DMS114 treated with DMSO at 0.1 percent for 48 hours (cell line): ENCODE measurements around the gene TMEM127.

Source experiments
- DNase-seq: peaks from one replicate; lab custom pipeline; 2025; ENCODE audit not compliant: unreplicated experiment; lab: John Stamatoyannopoulos, UW

TMEM127 gene

DNA sequence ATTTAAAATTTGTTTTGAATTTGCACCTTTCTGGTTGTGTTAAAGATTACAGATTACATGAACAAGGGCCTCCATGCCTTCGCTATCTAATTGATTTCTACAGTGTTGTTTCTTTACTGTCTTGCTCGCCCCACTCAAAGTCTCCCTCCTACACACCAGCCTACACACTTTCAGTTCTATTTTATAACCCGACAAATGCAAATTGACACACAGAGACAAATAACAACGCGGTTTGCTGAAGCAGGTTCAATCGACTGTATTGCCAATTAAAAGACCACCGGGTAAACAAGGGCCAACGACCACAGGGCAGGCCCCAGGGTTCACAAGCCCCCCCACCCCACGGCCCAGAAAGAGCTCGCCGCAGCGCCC lies 58.0 kb downstream of the TMEM127 start:
- DNase-seq: no peak

GRCh38 chr2:96207073-96207773 lies 58.6 kb downstream of the TMEM127 start:
- no peak for DNase-seq

- no peak for DNase-seq
Observed at GRCh38 chr2:96205888-96206287, 59.9 kb downstream of the TMEM127 start.

- no peak for DNase-seq
Observed at GRCh38 chr2:96204836-96205624, 60.8 kb downstream of the TMEM127 start.

DNA sequence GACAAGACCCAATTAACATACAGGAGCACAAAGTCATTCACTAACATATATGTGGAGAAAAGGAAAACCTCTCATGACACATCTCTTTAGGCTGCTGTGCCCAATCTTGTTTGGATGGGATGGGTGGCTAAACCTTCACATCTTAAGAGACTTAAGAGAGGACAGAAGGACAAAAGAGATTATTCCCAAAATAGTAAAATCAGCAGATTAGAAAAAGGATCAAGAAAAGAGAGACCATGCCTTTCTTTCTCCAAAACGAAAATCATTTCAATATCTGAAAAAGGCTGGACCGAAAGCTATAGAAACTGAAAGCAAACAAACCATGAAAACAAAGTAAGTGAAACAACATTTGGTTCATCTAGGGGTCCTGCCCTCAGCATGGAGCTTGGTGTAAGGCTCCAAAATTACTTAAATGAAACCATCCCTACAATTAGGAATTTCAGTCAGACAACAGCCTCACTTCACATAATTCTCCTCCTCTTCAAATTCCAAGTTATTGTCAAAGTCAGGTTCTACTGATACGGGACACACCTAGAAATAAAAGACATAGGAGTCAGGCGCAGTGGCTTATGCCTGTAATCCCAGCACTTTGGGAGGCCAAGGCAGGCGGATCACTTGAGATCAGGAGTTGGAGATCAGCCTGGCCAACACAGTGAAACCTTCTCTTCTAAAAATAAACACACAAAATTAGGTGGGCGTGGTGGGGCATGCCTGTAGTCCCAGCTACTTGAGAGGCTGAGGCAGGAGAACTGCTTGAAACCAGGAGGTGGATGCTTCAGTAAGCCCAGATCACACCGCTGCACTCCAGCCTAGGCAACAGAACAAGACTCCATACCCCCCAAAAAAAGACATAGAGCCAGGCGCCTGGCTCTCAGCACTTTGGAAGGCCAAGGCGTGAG lies 62.4 kb downstream of the TMEM127 start:
- no peak for DNase-seq

- DNase-seq: no peak
Observed at GRCh38 chr2:96202152-96202854, 63.5 kb downstream of the TMEM127 start.

DNA sequence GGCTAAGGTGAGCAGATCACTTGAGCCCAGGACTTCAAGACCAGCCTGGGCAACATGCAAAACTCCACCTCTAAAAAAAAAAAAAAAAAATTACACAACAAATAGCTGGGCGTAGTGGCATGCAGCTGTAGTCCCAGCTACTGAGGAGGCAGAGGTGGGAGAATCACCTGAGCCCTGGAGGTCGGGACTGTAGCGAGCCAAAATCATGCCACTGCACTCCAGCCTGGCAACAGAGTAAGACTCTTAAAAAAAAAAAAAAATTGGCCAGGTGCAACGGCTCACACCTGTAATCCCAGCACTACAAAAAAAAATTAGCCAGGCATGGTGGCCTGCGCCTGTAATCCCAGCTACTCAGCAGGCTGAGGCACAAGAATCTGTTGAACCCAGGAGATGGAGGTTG lies 64.5 kb downstream of the TMEM127 start:
- no peak for DNase-seq

DNA sequence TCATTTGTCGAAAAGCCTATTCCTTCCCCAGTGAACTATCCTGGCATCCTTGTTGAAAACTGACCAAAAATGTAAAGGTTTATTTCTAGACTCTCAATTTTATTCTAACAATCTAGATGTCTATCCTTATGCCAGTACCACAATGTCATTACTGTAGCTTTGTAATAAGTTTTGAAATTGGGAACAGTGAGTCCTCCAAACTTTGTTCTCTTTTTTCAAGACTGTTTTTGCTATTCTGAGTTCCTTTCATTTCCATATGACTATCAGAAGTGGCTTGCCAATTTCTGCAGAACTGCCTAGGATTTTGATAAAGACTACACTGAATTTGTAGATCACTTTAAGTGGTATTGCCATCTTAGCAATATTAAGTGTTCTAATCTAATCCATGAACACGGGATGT lies 66.9 kb downstream of the TMEM127 start:
- no peak for DNase-seq
